ENCODE results near the gene ATF4. TPM values are rescaled to one million over a fixed set of nuclear protein-coding genes. Genes with fewer than 3 reads are reported as not detected.

Gene ATF4
- total RNA-seq, 2 experiments from 2014 or later = 720 to 732 TPM

- Histone ChIP-seq H3K9me2 (ENCODE audit: insufficient read depth, low read length) (no peaks in the 10 kb centered on the region), H4K20me1 (ENCODE audit: insufficient read depth, low read length) (0 out of 2 replicates have a peak, but pooled peaks cover 5% of the 10 kb centered on the region), H3K79me2 (ENCODE audit: insufficient read depth, low read depth, low read length) (peaks cover 5% of the 10 kb centered on the region; the same call in 1 of the 2 replicates), H2AFZ (ENCODE audit: low read length) (no peak overlapping the region), H3K4me3 (ENCODE audit: low read depth, low read length, poor library complexity, severe bottlenecking) (no peak overlapping the region), H3K36me3 (ENCODE audit: insufficient read depth, low read length) (peaks cover 46% of the 10 kb centered on the region), H3K4me2 (ENCODE audit: low read length) (peak overlapping the region; percentile 40), H3K27ac (ENCODE audit: low read depth, low read length, poor library complexity, severe bottlenecking) (peak overlapping the region; percentile 21), H3K4me1 (ENCODE audit: insufficient read depth, low read length, poor library complexity, severe bottlenecking) (peaks cover 24% of the 10 kb centered on the region), H3K9me3 (ENCODE audit: low read length) (no peaks in the 10 kb centered on the region)
- no TSS peak for BruUV-seq (replicated peaks)
- TF ChIP-seq CTCF (conservative IDR thresholded peaks at IDR 0.05; ENCODE audit: low read length) = no peak
- no peak for TF ChIP-seq EZH2phosphoT487 (IDR thresholded peaks at IDR 0.05; ENCODE audit: borderline replicate concordance, low read depth, low read length)
- POLR2A ChIA-PET = interaction anchor here (1.2 kb wide), 1 partner anchor 30 kb away, joined by 4 read pairs; the partner anchor contains the start of gene ATF4
- intact Hi-C loops (cut with micrococcal nuclease; ENCODE audit: unreplicated experiment) = no loop called here
- peak; percentile 86 for DNase-seq (ENCODE audit: low spot score)
- CTCF ChIA-PET (ENCODE audit: unreplicated experiment) = no interaction called here
These were observed 30.1 kb upstream of the ATF4 start for GRCh38 chr22:39490135-39490798.

GRCh38 chr22:39490966-39491680 lies 29.2 kb upstream of the ATF4 start:
- H3K9me2 ChIP-seq (ENCODE audit: insufficient read depth, low read length) = no peaks in the 10 kb centered on the region
- BruUV-seq (replicated peaks) = no TSS peak
- no peak for TF ChIP-seq EZH2phosphoT487 (IDR thresholded peaks at IDR 0.05; ENCODE audit: borderline replicate concordance, low read depth, low read length)
- no peak for TF ChIP-seq CTCF (conservative IDR thresholded peaks at IDR 0.05; ENCODE audit: low read length)
- peaks cover 46% of the 10 kb centered on the region for H3K36me3 ChIP-seq (ENCODE audit: insufficient read depth, low read length)
- no peak overlapping the region for H3K4me3 ChIP-seq (ENCODE audit: low read depth, low read length, poor library complexity, severe bottlenecking)
- 0 out of 2 replicates have a peak, but pooled peaks cover 5% of the 10 kb centered on the region for H4K20me1 ChIP-seq (ENCODE audit: insufficient read depth, low read length)
- DNase-seq (ENCODE audit: low spot score) = no peak
- no peaks in the 10 kb centered on the region for H3K9me3 ChIP-seq (ENCODE audit: low read length)
- H3K4me1 ChIP-seq (ENCODE audit: insufficient read depth, low read length, poor library complexity, severe bottlenecking) = peaks cover 31% of the 10 kb centered on the region
- POLR2A ChIA-PET = interaction anchor here (1.2 kb wide), 1 partner anchor 29 kb away, joined by 4 read pairs; the partner anchor contains the start of gene ATF4
- peaks cover 5% of the 10 kb centered on the region; the same call in 1 of the 2 replicates for H3K79me2 ChIP-seq (ENCODE audit: insufficient read depth, low read depth, low read length)
- no peak overlapping the region for H3K27ac ChIP-seq (ENCODE audit: low read depth, low read length, poor library complexity, severe bottlenecking)
- no peak overlapping the region for H2AFZ ChIP-seq (ENCODE audit: low read length)
- no peak overlapping the region for H3K4me2 ChIP-seq (ENCODE audit: low read length)
- intact Hi-C loops (cut with micrococcal nuclease; ENCODE audit: unreplicated experiment) = no loop called here
- CTCF ChIA-PET (ENCODE audit: unreplicated experiment) = no interaction called here

Data from OCI-LY7 (cell line).